ENCODE results near the gene LLCFC1.
"Not testable (repeated sequence)": the region's sequence is repeated elsewhere in the genome, so short reads cannot be mapped to it uniquely, and the experiment has no call there.

LLCFC1 gene

DNA sequence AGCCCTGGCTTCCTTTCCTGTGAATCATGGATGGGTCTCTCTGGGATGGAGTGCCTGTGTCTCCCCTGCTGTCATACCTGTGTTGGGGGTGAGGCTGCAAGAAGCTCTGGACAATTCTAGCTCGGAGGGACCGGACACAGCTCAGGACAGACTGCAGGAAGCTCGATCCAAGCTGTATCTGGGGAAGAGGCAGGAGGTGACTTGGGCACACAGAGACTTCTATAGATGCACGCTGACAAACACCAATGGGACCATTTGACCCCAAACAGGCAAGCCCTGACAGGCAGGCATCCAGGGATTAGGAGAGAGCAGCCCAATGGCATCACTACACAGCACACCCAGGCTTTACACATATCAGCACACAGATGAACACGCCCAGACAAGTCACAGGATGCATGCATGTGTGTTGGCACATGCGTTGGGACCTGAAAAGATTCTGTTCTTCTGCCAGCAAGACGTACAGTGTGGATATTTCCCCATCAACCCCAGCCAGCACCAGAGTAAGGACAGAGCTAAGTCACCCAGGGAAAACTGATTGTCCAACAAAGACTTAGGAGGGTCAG, 4.5 kb downstream of the LLCFC1 start:
- DNase-seq (ENCODE audit: low spot score), result no peak

DNA sequence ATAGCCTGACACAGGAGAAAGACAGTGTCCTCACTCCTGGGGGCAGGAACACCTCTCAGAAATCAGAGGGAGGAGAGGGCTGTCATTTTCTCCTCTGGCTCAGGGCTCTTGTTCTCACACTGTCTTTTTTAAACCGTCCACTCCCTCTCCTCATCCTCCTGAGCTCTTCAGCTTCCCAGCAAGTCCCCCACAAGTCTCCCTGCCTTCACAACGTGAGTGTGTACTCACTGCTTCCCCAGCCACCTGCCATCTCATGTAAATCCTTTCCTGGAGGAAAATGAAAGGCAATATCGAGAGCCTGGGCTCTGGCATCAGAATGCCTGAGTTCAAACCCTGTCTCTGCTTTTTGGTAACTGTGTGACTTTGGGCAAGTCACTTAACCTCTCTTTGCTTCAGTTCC, 5.7 kb downstream of the LLCFC1 start:
- no peak for DNase-seq (ENCODE audit: low spot score)

DNA sequence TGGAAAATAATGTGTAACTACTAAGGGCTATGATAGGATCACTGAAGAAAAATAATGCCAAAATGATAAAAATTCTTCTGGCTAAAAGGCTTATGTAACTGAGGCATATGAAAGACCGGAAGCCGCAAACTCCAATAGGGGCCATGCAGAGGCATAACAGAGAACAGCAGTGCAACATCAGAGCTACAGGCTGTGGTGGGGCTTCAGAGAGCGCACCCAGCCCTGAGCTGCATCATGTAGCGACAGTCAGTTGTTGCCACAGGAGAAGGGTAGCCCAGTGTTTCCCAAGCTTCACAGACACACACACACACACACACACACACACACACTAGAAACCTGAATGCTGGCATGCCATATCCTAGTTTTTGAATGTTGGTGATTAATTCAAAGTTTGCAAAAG, 9.3 kb downstream of the LLCFC1 start:
- DNase-seq (ENCODE audit: low spot score), result no peak

DNA sequence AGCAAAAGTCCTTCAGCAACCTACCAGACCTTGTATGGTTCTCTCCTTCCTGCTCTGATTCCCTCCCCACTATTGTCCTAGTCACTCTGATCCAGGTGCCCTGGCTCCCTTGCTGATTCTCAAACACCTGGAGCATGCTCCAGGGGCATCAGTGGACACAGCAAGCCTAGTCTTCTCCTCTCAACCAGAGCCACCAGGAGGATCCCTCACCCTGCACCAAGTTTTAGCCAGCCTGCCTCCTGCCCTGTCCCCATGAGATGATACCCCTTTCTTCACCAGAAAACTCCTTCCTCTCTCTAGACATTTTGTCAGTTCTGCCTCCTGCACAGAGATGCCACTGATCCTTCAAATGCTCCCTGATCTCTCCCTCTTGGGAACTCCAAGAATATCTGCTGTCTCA, 11.0 kb downstream of the LLCFC1 start:
- no peak for DNase-seq (ENCODE audit: low spot score)

DNA sequence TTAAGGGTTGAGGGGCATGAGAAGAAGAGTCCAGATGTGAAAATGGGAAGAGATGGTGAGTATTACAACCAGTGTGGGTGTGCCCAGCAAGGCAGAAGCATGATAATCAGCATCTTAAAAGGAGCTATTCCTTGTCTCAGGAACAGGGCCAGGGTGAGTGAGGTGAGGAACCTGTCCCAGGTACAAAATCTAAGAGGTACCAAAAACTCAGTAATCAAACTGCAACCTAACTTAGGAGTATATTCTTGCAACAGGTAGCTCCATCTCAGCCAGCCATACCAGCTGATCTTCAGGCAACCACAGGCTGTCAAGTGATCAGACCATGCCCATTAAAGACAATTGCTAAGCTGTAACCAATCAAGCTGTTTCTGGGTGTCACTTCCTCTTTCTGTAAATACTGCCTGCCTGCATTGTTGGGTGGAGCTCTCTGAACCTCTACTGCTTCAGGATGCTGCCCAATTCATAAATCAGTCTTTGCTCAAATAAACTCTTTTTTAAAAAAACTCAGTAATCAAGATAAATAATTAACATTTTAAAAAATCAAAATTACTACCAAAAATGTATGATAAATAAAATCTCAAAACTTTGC, 15.5 kb downstream of the LLCFC1 start:
- no peak for DNase-seq (ENCODE audit: low spot score)

DNA sequence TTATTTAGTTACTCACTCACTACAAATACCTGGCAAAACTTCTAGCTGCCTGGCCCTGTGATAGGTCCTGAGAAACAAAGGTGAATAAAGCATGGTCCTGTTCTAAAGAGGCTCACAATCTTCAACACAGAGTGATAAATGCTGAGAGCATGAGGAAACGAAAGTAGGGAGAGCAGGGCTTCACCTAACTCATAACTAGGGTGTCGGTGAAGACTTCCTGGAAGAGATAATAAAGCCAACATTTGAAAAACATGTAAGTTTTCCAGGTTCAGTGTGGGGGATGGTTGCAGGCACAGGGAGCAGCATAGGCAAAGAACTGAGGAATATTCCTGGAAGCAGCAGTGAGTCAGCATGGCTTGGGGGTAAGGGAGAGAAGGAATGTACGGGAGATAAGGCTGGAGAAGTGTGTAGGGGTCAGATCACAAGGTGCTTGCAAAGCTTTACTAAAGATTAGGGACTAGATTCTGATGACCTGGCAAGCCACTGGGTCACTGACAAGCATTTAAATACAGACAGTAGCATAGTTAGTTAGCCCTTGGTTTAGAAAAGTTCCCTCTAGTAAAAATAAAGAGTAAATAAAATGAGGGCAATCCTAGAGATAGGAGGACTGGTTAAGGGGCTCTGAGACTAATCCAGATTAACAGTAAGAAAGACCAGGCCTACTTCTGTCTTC, 17.8 kb downstream of the LLCFC1 start:
- no peak for DNase-seq (ENCODE audit: low spot score)

DNA sequence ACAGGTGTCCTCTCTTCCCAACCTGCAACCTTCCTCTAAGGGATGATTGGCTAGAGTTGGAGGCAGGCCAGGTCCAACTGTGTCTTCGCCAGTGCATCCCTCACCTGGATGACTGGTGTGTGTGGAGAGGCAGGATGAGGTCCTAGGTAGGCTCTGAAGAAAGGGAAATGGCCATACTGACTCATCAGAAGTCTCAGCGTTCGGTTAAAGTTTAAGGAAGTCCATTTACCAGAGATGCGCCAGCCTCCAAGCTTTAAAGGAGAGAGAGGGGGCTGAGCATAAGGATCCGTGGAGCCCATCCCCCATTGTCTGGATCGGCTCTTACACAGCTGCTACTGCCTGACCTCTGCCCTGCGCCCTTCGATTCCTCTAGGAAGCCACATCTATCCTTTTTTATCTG, 18.4 kb downstream of the LLCFC1 start:
- no peak for DNase-seq (ENCODE audit: low spot score)

DNA sequence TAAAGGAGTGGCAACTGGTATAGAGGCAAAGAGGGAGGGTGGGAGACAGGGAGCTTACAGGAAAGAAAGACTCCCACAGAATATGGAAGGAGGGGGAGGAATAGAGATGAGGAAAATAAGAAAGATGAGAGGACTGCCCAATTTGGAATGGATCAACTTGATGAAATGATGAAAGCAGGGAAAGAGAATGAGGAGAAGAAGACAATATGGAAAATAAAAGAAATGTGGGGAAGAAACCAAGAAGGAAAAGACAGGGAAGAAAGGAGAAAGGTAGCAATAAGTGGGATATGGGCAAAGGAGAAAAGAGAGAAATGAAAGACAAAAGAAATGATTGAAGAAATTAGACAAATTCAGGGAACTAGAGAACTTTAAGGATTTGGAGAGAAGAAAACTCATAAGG, 19.9 kb downstream of the LLCFC1 start:
- DNase-seq (ENCODE audit: low spot score), result no peak

DNA sequence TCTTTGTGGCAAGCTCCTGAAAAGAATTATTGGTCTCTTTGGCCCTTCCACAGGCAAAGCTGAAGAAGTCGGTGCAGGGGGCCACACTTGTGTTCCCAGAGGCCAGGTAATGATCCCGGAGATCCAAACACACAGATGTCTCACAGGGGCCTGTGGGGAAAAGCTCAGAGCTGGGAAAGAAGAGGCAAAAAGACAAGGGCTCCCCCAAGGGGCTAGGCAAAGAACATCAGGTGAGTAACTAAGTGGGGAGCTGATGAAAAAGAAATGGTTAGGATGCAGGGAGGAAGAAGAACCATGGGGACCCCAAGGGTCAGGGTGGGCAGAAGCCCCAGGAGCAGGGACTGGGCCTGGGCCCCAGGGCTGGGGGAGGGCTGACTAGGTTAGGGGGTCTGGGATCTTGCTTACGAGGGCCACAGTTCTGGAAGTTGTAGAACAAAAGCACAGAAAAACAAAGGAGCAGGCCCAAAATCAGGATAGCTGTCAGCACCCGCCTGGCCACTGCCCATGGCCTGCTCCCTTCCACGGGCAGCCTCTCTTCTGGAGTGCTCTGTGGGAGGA, 21.8 kb downstream of the LLCFC1 start:
- DNase-seq (ENCODE audit: low spot score), result no peak

DNA sequence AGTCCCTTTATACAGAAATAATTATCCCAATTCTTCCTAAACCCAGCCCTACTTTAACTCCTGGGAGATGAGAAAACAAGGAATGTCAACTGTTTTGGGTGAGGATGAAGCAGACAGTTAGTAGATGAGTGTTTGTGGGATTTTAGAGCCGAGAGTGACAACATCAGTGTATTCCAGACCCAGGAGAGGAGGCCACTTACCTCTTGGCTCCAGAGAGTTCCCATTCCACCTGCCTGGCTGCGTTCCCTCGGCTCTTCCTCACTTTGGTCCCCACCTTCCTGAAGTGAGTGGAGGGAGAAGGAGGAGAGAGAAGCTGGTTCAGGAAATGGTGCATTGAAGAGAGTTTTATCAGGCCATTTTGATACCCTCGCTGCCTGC, 22.3 kb downstream of the LLCFC1 start:
- DNase-seq (ENCODE audit: low spot score), result no peak

DNA sequence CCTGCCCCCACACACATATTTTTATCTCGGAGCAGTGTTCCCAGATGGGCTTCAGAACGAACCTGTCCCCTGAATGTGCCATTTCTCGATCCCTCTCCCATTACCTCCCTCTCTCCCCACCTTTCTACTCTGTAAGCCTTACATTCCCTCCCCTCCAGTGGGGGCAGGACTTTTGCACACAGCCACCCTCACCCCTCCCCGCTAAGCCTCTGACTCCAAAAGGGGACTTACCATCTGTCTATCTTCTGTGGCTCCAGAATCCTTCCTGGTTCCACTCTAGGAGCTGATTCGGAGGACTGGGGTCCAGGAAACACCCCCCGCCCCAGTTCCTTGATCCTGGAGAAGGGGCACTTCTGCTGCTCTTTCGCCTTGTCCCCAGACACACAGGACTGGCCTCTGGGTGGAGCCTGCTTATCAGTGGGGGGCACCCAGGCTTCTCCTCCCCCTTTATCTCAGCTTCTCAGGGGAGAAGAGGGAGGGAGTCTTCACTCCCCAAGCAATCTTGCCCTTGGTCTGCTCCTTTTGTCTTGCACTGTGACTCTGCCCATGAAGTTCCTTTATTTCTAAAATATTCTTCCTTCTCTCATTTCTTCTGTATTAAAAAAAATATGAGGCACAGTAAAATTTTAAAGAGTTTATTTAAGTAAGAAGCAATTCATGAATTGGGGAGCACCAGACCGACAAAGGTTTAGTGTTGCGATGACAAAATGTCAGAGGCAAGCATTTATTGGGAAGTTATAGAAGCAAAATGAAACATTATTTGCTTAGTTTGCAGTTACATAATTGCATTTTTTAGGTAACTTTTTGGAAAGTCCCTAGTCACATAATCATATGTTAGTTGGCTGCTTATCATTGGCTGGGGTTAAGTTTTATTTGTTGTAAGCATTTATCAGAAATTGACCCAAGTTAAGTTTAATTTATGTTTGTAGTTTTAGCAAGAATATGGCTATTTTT, 23.0 kb downstream of the LLCFC1 start, which contains the start of gene KEL:
Gene KEL (minus strand): TSS at position 391 of the 954 bp plus-strand sequence. CDS start 157 bp downstream, at position 234.
- no peak for DNase-seq (ENCODE audit: low spot score)

DNA sequence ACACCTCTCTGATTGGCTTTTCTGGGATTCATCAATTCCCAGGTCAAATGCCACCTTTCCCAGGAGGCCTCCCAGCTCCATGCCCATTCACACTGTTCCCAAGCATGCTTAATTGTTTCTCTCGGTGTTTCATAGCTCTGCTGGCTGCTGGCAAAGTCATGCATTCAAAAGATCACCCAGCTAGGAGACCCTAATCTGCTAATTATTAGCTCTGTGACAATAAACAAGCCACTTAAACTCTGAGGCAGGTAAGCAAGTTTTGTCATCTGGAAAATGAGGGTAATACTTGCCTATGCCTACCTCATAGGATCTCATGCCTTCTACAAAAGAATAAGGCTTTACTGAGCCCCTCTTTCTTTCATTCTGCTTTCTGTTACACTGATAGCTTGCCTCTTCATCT, 23.7 kb downstream of the LLCFC1 start:
- DNase-seq (ENCODE audit: low spot score), result no peak

DNA sequence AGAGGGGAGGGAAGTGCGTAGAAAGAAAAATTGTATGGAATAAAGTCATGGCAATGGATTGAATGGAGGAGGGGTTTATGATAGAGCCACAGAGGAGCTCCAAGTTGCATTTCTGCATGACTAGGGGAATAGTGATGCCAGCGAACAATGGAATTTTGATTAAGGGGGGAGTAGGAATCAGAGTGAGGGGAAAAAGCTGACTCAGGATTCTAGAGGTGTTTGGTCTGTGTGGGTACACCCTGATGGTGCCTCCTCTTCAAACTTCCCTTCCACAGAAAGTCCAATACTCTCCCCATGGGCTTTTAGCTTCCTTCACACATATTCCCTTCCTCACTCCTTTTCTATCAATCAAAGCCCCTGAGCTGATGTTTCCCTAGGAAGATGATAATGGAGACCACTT, 24.7 kb downstream of the LLCFC1 start:
- no peak for DNase-seq (ENCODE audit: low spot score)

DNA sequence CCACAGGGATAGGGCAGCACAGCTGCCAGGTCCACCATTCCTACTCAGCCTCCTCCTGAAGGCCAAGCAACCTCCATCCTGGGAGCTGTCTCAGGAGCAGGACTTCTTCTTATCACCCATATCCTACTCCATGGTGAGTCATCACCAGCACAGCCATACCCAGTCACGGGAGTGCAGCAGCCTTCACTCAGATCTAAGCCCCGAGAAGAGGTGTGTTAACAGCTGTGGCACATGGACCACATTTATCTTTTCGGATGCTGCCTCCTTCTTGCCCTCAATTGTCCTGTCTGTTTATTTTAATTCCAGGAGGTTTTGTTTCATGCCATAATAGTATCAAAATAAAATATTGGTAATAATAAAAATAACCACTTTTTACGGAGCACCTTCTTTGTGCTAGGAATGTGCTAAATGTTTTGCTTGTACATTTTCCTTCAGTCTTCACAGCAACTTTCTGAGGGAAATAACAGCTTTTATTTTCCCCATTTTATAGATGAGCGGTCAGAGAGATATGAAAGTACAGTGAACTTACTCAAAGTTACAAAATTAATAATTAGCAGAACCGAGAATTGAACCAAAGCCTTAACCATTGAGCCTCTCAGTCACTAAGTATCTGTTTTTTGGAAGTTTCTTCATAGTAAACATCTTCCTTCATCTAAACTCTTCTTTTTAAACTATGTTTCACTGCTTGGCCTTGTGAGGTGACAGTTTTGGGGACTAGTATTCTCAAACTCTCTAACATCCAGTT, 25.4 kb downstream of the LLCFC1 start:
- DNase-seq (ENCODE audit: low spot score), result no peak

DNA sequence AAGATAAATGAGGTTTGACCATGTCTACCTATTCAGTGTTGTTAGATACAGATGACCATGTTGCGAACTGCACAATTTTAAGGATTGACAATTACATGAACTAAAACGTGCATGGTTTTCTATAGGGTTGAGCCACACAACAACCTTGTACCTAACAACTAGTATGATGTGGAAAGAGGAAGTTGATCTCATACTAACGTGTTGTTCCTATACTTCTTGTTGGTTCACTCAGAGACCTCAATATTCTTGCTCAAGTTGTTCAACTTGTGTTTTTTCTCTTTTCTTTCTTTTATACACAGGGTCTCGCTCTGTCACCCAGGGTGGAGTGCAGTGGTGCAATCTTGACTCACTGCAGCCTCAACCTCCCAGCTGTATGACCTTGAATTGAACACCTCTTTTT, 28.9 kb downstream of the LLCFC1 start:
- DNase-seq (ENCODE audit: low spot score), result no peak

DNA sequence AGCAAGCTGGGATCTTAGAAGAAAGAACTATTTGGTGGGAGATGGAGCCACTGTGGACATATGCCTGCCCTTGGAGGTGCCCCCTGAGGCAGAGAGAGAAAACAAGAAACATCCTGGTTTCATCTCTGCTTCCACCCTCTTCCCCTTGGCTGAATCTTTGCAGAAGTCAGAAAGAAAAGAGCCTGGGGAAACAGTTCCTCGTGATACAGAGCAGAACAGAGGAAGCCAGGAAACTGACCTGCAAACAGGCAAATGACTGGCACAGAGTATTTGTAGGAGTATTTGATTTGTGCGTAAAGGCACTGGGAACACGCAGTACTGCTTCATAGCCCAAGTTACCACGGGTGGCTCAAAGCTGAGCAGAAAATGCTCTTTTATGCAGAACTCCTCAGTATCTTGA, 29.9 kb downstream of the LLCFC1 start:
- DNase-seq (ENCODE audit: low spot score), result no peak

DNA sequence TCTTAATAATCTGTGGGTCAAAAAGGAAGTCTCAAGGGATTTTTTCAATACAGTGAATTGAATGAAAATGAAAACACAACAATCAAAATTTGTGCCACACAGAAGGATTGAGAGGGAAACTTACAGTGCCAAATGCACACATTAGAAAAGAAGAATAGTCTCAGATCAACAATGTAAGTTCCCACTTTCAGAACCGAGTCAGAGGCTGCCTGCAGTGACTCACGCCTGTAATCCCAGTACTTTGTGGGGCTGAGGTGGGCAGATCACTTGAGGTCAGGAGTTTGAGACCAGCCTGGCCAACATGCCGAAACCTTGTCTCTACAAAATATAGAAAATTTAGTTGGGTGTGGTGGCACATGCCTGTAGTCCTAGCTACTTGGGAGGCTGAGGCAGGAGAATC, 35.3 kb downstream of the LLCFC1 start:
- no peak for DNase-seq (ENCODE audit: low spot score)

DNA sequence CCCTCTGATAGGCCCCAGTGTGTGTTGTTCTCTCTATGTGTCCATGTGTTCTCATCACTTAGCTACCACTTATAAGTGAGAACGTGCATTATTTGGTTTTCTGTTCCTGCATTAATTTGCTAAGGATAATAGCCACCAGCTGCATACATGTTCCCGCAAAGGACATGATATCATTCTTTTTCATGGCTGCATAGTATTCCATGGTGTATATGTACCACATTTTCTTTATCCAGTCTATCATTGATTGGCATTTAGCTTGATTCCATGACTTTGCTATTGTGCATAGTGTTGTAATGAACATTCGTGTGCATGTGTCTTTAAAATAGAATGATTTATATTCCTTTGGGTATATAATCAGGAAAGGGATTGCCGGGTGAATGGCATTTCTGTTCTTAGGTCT, 39.1 kb downstream of the LLCFC1 start:
- not testable (repeated sequence) for DNase-seq (ENCODE audit: low spot score)

DNA sequence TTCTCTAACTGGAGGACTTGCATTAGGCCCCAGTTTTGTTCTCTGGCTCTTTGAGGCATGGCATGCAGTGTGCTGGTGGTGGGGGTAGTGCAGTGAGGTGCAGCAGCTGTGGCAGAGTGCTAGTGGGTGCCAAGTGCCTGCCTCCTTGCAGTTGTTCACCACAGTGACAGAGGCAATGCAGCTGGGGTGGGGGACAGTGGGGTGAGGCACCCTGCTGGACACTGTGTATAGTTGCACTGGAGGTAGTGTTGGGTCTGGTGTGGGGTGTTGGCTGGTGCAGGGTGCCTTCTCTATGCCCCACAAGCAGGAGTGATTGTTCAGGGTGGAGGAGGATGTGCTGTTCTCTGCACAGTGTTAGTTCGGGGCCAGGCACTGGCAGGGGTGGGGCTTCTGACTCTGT, 44.5 kb downstream of the LLCFC1 start:
- no peak for DNase-seq (ENCODE audit: low spot score)

DNA sequence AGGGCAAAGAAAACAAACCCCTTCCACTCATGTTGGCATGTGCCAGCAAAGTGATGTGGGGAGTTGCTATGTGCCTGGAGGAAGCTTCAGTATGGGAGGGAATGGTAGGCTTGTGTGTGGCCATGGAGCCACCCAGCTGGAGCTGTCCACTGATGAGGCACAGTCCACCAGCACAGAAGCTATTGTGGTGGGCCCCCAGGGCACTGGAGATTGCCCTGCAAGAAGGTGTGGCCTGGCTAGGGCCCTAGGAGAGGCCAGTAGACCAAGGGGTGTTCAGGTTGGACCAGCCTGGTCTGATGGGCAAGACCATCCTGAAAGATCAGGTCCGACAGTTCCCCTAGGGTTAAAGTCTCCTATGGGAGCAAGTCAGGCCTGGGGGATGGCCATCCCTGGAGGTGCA, 45.0 kb downstream of the LLCFC1 start:
- DNase-seq (ENCODE audit: low spot score), result no peak

Measured in cerebellar cortex (tissue), 1 donor.